Natural killer cell (primary cell): Measurements from ENCODE around the gene C11orf98. TPM values are rescaled to one million over a fixed set of nuclear protein-coding genes. Genes with fewer than 3 reads are reported as not detected.

Experiments used
- ATAC-seq, 3 donors: fragments of 150-1000 bp in 2 of 3; fragments of 200-7000 bp in 1 of 3; cut with Tn5 transposase; 1 replicate in 1 of 3; 2 replicates in 2 of 3; pipeline ENCODE4 v1.10.0; 2021; ENCODE audit warnings: mild to moderate bottlenecking in 2 of 3, moderate library complexity in 2 of 3
- DNase-seq, 2 donors: peaks; one replicate each; pipeline versions ENCODE4 v3.0.0 to v3.0.0-alpha.2; 2013 to 2021; ENCODE audit warnings: mixed read lengths in 1 of 2
- H3K27ac ChIP-seq: one replicate; pipeline ENCODE4 v1.5.1; 2013; ENCODE audit warnings: mild to moderate bottlenecking, low read length
- H3K27me3 ChIP-seq: one replicate; pipeline ENCODE4 v1.6.1; 2013; ENCODE audit warnings: low read length; ENCODE audit not compliant: control insufficient read depth, insufficient read depth
- H3K36me3 ChIP-seq: one replicate; pipeline ENCODE4 v1.6.1; 2013; ENCODE audit warnings: low read length; ENCODE audit not compliant: control insufficient read depth, insufficient read depth
- H3K4me1 ChIP-seq: one replicate; pipeline ENCODE4 v1.6.1; 2013; ENCODE audit warnings: low read length; ENCODE audit not compliant: control insufficient read depth, insufficient read depth
- H3K4me3 ChIP-seq: one replicate; pipeline ENCODE4 v1.5.1; 2013; ENCODE audit warnings: low read length
- H3K9me3 ChIP-seq: one replicate; pipeline ENCODE4 v1.6.1; 2013; ENCODE audit warnings: low read length; ENCODE audit not compliant: control insufficient read depth, insufficient read depth
- H3K27ac Mint-ChIP-seq, 2 donors: one replicate each; pipeline ENCODE4 v1.8.0; 2022; ENCODE audit warnings: mild to moderate bottlenecking in 2 of 2, mixed read lengths in 2 of 2, moderate library complexity in 1 of 2
- H3K27me3 Mint-ChIP-seq, 2 donors: one replicate each; pipeline ENCODE4 v1.8.0; 2022; ENCODE audit warnings: low read depth in 2 of 2, mixed read lengths in 2 of 2
- H3K36me3 Mint-ChIP-seq: one replicate; pipeline ENCODE4 v1.8.0; 2022; ENCODE audit warnings: mixed read lengths
- H3K4me1 Mint-ChIP-seq, 2 donors: one replicate each; pipeline ENCODE4 v1.8.0; 2022; ENCODE audit warnings: mixed read lengths in 2 of 2
- H3K4me3 Mint-ChIP-seq: one replicate; pipeline ENCODE4 v1.8.0; 2022; ENCODE audit warnings: mild to moderate bottlenecking, moderate library complexity, mixed read lengths
- H3K9me3 Mint-ChIP-seq, 2 donors: one replicate each; pipeline ENCODE4 v1.8.0; 2022; ENCODE audit warnings: mixed read lengths in 2 of 2
- WGBS: methylation state at CpG from one replicate; pipeline ENCODE4 v1.1.7; 2013; ENCODE audit warnings: missing lambda C conversion rate; ENCODE audit not compliant: insufficient coverage; 5-methylcytosine and 5-hydroxymethylcytosine counted together
- intact Hi-C: fragments of 100-400 bp; cut with micrococcal nuclease; formaldehyde crosslinking; loops from one replicate; pipeline ENCODE4 v1.14.2; 2022
- total RNA-seq, 4 donors: library from RNA; stranded (reverse); fragments of 120-200 nt in 1 of 4; gene quantifications; one replicate each; pipeline versions ENCODE4 v1.2.3 to v1.2.4, GENCODE V29; 2013 to 2022
- TF ChIP-seq, protein P1 (sequence below): fragments of 200-600 bp; IDR thresholded peaks from one replicate; pipeline ENCODE4 v1.8.0; 2022; ENCODE audit warnings: antibody characterized with exemption

Gene C11orf98
- total RNA-seq = 10 to 100 TPM; 36.5 to 57.9 (median 39.1) TPM
- total RNA-seq (2013) = 62.5 TPM

DNA sequence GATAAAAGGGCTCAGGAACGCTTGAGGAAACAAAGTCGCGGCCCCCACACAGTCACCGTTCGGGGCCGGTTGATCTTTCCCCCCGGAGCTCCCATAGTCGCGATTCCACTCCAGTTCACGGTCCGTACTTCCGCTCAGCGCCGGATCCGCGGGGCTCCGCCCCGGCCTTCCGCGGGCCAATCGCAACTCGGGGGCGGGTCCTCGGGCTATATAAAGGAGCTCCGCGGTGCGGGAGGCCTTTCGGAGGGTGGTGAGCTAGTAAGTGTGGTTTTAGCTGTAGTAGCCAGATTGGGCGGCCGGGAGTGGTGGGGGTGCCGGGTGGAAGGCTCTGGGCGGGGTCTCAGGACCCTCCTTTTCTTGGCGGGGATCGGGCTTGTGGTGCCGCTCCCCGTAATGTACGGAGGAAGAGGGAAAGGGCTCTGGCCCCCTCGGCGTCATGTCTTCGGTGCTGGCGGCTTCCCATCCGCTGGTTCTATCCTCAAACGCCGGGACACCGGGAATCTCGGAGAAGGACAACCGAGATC is at the start of gene C11orf98, which contains the start of gene CSKMT:
Gene C11orf98, minus strand, starts transcription at position 136 of the 524 bp plus-strand sequence. Its CDS starts 41 bp downstream, at position 95.
Gene CSKMT, plus strand, starts transcription at position 238 of the 524 bp plus-strand sequence. CDS start 568 bp downstream, outside the sequence.
- H3K27ac ChIP-seq = peak within 1 kb of the TSS; percentile 80
- Mint-ChIP-seq H3K4me1 (peaks cover 6 to 29% of the 10 kb centered on the region in 2 donors), H3K4me3 (peak within 1 kb of the TSS; percentile 96), H3K36me3 (no peaks in the 10 kb centered on the region), H3K27ac (peak within 1 kb of the TSS; percentile 87 to 95), H3K9me3 (no peaks in the 10 kb centered on the region), H3K27me3 (no peaks in the 10 kb centered on the region)
- peaks cover 28% of the 10 kb centered on the region for H3K4me1 ChIP-seq
- intact Hi-C loops = loop anchor here (2.0 to 5.0 kb wide), 4 partner anchors 18 to 74 kb away; partner anchors contain the start of genes EML3, GANAB, HNRNPUL2 and ROM1
- H3K9me3 ChIP-seq = no peaks in the 10 kb centered on the region
- H3K27me3 ChIP-seq = no peaks in the 10 kb centered on the region
- peaks cover 14% of the 10 kb centered on the region for H3K36me3 ChIP-seq
- ATAC-seq (peak; percentile 92 to 97 (median 95)), DNase-seq (peak; percentile 96)
- under 1% methylated on average over 46 of the region's 47 CpGs for WGBS
- H3K4me3 ChIP-seq = peak within 1 kb of the TSS; percentile 87
- TF ChIP-seq, protein P1, sequence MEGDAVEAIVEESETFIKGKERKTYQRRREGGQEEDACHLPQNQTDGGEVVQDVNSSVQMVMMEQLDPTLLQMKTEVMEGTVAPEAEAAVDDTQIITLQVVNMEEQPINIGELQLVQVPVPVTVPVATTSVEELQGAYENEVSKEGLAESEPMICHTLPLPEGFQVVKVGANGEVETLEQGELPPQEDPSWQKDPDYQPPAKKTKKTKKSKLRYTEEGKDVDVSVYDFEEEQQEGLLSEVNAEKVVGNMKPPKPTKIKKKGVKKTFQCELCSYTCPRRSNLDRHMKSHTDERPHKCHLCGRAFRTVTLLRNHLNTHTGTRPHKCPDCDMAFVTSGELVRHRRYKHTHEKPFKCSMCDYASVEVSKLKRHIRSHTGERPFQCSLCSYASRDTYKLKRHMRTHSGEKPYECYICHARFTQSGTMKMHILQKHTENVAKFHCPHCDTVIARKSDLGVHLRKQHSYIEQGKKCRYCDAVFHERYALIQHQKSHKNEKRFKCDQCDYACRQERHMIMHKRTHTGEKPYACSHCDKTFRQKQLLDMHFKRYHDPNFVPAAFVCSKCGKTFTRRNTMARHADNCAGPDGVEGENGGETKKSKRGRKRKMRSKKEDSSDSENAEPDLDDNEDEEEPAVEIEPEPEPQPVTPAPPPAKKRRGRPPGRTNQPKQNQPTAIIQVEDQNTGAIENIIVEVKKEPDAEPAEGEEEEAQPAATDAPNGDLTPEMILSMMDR = no peak

DNA sequence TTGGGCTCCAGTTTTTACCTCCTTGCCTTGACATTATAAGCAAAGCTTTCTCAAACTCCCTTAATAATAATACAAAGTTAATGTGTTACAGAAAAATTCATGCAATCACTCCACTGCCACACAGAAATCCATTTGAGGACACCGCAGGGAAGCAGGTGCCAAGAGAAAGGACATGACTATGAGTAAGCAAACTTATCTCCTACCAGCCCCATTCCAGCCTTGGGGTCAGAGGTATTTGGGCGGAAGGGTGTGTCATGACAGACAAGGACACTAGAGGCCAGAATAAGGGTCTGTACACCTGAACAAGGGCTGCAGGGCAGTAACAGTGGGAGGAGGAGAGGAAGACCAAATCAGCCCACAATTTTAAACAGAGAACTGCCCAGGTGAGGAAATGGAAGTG is 48.3 kb upstream of the C11orf98 start:
- Histone ChIP-seq H3K27ac (no peak overlapping the region), H3K27me3 (no peaks in the 10 kb centered on the region), H3K4me1 (peaks cover 19% of the 10 kb centered on the region), H3K4me3 (no peak overlapping the region), H3K9me3 (no peaks in the 10 kb centered on the region), H3K36me3 (peaks cover 56% of the 10 kb centered on the region)
- intact Hi-C loops = no loop called here
- H3K27me3 Mint-ChIP-seq = no peaks in the 10 kb centered on the region
- peaks cover 8% of the 10 kb centered on the region for H3K36me3 Mint-ChIP-seq
- H3K9me3 Mint-ChIP-seq = no peaks in the 10 kb centered on the region
- 88% methylated on average over 1 of the region's 2 CpGs for WGBS
- TF ChIP-seq, protein P1 = no peak
- ATAC-seq = no peak
- H3K27ac Mint-ChIP-seq = peak overlapping the region; percentile 66 to 72
- H3K4me3 Mint-ChIP-seq = no peak overlapping the region
- peaks cover 21 to 38% of the 10 kb centered on the region in 2 donors for H3K4me1 Mint-ChIP-seq
- DNase-seq = no peak

- Mint-ChIP-seq H3K4me3 (no peak overlapping the region), H3K27ac (peak overlapping the region; percentile 66 to 72), H3K4me1 (peaks cover 21 to 39% of the 10 kb centered on the region in 2 donors), H3K9me3 (no peaks in the 10 kb centered on the region), H3K27me3 (no peaks in the 10 kb centered on the region), H3K36me3 (peaks cover 8% of the 10 kb centered on the region)
- WGBS = 53% methylated on average over 3 of the region's 3 CpGs
- DNase-seq = no peak
- Histone ChIP-seq H3K4me1 (peaks cover 24% of the 10 kb centered on the region), H3K36me3 (peaks cover 52% of the 10 kb centered on the region), H3K4me3 (no peak overlapping the region), H3K9me3 (no peaks in the 10 kb centered on the region), H3K27ac (no peak overlapping the region), H3K27me3 (no peaks in the 10 kb centered on the region)
- ATAC-seq = no peak
- TF ChIP-seq, protein P1 = no peak
- intact Hi-C loops = no loop called here
Measured at GRCh38 chr11:62712861-62713260, 47.9 kb upstream of the C11orf98 start.
